ENCODE measurements around the gene FHIT. TPM values are rescaled to one million over a fixed set of nuclear protein-coding genes. Genes with fewer than 3 reads are reported as not detected.

FHIT gene
- total and polyA plus RNA-seq, 10 of the 15 experiments (the other 5 are each of a cell fraction or from before 2014, with no cell fraction given) = 4.2 to 14.9 (median 9.4) TPM

DNA sequence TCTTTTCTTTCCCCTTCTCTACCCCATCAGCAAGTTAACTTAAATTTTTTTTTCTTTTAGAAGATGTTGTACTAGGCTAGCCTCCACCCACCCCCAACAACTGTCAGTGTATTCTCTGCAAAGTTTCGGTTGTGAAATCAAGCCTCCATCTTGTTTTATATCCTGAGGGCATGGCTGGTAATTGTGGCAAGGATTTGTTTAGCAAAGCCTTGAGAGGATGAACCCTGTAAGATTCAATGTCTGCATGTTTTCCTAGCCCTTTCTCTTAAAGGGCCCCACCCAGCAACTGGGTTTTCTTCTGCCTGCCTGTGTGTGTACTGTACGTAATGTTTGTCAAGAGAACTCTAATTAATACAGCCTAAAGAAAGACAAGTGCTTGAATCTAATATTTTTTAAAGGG, 475.3 kb downstream of the FHIT start:
- Histone ChIP-seq H3K27me3 (replicated peaks in 1 of 2; ENCODE audit: control insufficient read depth in 2 of 2, insufficient read depth in 2 of 2, low read length in 1 of 2) (no peaks in the 10 kb centered on the region), H2AFZ (ENCODE audit: control insufficient read depth, low read depth, low read length) (no peak overlapping the region), H3K79me2 (ENCODE audit: control insufficient read depth, insufficient read depth, low read length) (no peaks in the 10 kb centered on the region), H3K9ac (ENCODE audit: control insufficient read depth, insufficient read depth, low read length) (no peak overlapping the region), H3K4me3 (no peak overlapping the region), H4K20me1 (ENCODE audit: control insufficient read depth, insufficient read depth) (no peaks in the 10 kb centered on the region), H3K4me1 (ENCODE audit: control insufficient read depth, insufficient read depth, low read length) (no peaks in the 10 kb centered on the region), H3K36me3 (ENCODE audit: control insufficient read depth in 2 of 2, insufficient read depth in 2 of 2, low read length in 1 of 2) (no peaks in the 10 kb centered on the region), H3K4me2 (ENCODE audit: control insufficient read depth, insufficient read depth) (no peak overlapping the region), H3K27ac (ENCODE audit: control insufficient read depth, insufficient read depth) (no peak overlapping the region), H3K9me3 (replicated peaks; ENCODE audit: control insufficient read depth, insufficient read depth, low read length) (no peaks in the 10 kb centered on the region; the same call in 2 of the 3 replicates)
- in situ Hi-C loops (cut with MboI) (no loop called here), intact Hi-C loops (cut with micrococcal nuclease; ENCODE audit: unreplicated experiment) (no loop called here)
- ChIA-PET POLR2A (no interaction called here), SMC1A (ENCODE audit: uncharacterized antibody, unreplicated experiment) (interaction anchor here (1.3 to 1.5 kb wide), 2 partner anchors 11 to 20 kb away, joined by 3 to 4 read pairs; no protein-coding TSS in a partner anchor), RAD21 (ENCODE audit: unreplicated experiment) (no interaction called here), CTCF (no interaction called here)
- BruUV-seq (replicated peaks) = no TSS peak
- FAIRE-seq (no peak), ATAC-seq (no peak), DNase-seq (ENCODE audit: low read depth, low spot score) (no peak)
- TF ChIP-seq, protein P1, sequence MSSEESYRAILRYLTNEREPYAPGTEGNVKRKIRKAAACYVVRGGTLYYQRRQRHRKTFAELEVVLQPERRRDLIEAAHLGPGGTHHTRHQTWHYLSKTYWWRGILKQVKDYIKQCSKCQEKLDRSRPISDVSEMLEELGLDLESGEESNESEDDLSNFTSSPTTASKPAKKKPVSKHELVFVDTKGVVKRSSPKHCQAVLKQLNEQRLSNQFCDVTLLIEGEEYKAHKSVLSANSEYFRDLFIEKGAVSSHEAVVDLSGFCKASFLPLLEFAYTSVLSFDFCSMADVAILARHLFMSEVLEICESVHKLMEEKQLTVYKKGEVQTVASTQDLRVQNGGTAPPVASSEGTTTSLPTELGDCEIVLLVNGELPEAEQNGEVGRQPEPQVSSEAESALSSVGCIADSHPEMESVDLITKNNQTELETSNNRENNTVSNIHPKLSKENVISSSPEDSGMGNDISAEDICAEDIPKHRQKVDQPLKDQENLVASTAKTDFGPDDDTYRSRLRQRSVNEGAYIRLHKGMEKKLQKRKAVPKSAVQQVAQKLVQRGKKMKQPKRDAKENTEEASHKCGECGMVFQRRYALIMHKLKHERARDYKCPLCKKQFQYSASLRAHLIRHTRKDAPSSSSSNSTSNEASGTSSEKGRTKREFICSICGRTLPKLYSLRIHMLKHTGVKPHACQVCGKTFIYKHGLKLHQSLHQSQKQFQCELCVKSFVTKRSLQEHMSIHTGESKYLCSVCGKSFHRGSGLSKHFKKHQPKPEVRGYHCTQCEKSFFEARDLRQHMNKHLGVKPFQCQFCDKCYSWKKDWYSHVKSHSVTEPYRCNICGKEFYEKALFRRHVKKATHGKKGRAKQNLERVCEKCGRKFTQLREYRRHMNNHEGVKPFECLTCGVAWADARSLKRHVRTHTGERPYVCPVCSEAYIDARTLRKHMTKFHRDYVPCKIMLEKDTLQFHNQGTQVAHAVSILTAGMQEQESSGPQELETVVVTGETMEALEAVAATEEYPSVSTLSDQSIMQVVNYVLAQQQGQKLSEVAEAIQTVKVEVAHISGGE (CRISPR knock-in tag; IDR thresholded peaks at IDR 0.05) = no peak
- TF ChIP-seq MTA3 (IDR thresholded peaks at IDR 0.05; ENCODE audit: borderline replicate concordance, low read length) (no peak), NFYA (IDR thresholded peaks at IDR 0.05; ENCODE audit: borderline replicate concordance, low read depth, low read length) (no peak), RELA (IDR thresholded peaks at IDR 0.05; ENCODE audit: borderline replicate concordance, partially characterized antibody) (no peak), MTA2 (IDR thresholded peaks at IDR 0.05; ENCODE audit: low read depth) (no peak), RAD51 (IDR thresholded peaks at IDR 0.05) (no peak), YY1 (IDR thresholded peaks at IDR 0.05; ENCODE audit: low read depth, low read length) (no peak), IKZF2 (IDR thresholded peaks at IDR 0.05) (no peak)
- WGBS (ENCODE audit: insufficient coverage, insufficient replicate concordance, low lambda C conversion rate, missing lambda C conversion rate) = 64% methylated on average over 2 of the region's 2 CpGs
